Loucy (cell line): ENCODE results near the gene SMURF1.

Source experiments
- EZH2phosphoT487 ChIP-seq: fragments of 200-600 bp; IDR thresholded peaks from 2 replicates; pipeline ENCODE4 v1.6.1; 2018; ENCODE audit warnings: antibody characterized with exemption, mild to moderate bottlenecking, moderate library complexity, borderline replicate concordance
- TF ChIP-seq, protein P1 (sequence below): fragments of 200-600 bp; sonication (generic); conservative IDR thresholded peaks from 2 replicates; pipeline ENCODE4 v1.5.1; 2014; ENCODE audit warnings: mild to moderate bottlenecking, antibody characterized with exemption, low read length

DNA sequence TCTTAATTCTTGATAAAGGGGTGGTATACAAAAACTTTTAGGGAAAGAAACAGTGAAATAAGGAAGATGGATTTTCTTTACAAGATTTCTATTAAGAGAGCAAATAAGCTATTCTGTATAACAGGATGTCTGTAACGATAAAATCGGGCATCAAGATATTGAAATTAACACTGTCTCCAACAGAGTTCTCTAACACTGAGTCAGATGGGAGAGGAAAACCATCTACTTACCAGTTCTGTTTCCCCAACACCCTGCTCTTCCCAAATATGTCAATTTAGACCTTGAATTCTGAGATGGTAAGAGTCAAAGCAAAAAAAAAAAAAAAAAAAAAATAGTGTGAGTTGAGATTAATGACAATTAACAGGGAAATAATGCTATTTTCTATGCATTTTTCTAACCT is 23.0 kb downstream of the SMURF1 start:
- TF ChIP-seq, protein P1, sequence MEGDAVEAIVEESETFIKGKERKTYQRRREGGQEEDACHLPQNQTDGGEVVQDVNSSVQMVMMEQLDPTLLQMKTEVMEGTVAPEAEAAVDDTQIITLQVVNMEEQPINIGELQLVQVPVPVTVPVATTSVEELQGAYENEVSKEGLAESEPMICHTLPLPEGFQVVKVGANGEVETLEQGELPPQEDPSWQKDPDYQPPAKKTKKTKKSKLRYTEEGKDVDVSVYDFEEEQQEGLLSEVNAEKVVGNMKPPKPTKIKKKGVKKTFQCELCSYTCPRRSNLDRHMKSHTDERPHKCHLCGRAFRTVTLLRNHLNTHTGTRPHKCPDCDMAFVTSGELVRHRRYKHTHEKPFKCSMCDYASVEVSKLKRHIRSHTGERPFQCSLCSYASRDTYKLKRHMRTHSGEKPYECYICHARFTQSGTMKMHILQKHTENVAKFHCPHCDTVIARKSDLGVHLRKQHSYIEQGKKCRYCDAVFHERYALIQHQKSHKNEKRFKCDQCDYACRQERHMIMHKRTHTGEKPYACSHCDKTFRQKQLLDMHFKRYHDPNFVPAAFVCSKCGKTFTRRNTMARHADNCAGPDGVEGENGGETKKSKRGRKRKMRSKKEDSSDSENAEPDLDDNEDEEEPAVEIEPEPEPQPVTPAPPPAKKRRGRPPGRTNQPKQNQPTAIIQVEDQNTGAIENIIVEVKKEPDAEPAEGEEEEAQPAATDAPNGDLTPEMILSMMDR, result no peak
- no peak for TF ChIP-seq EZH2phosphoT487
